ENCODE data around the gene ITIH4.

ITIH4 gene

GRCh38 chr3:52791366-52791765, 39.1 kb downstream of the ITIH4 start:
- H3K79me2 ChIP-seq (ENCODE audit: control insufficient read depth, insufficient read depth, low read length, unreplicated experiment): no peaks in the 10 kb centered on the region
- no peaks in the 10 kb centered on the region for H3K27me3 ChIP-seq (ENCODE audit: insufficient read depth, low read length)
- no peak overlapping the region for H3K4me3 ChIP-seq (ENCODE audit: low read depth, low read length)
- no peak overlapping the region for H2AFZ ChIP-seq (ENCODE audit: low read length, unreplicated experiment)
- H3K27ac ChIP-seq (ENCODE audit: low read depth, low read length): no peak overlapping the region
- no peaks in the 10 kb centered on the region for H3K4me1 ChIP-seq (ENCODE audit: control insufficient read depth, insufficient read depth, low read length, unreplicated experiment)
- H3K36me3 ChIP-seq (ENCODE audit: insufficient read depth, low read length): no peaks in the 10 kb centered on the region

GRCh38 chr3:52790741-52791140, 39.7 kb downstream of the ITIH4 start:
- no peaks in the 10 kb centered on the region for H3K4me1 ChIP-seq (ENCODE audit: control insufficient read depth, insufficient read depth, low read length, unreplicated experiment)
- no peaks in the 10 kb centered on the region for H3K27me3 ChIP-seq (ENCODE audit: insufficient read depth, low read length)
- H3K36me3 ChIP-seq (ENCODE audit: insufficient read depth, low read length): no peaks in the 10 kb centered on the region
- H3K27ac ChIP-seq (ENCODE audit: low read depth, low read length): no peak overlapping the region
- H3K79me2 ChIP-seq (ENCODE audit: control insufficient read depth, insufficient read depth, low read length, unreplicated experiment): no peaks in the 10 kb centered on the region
- no peak overlapping the region for H2AFZ ChIP-seq (ENCODE audit: low read length, unreplicated experiment)
- H3K4me3 ChIP-seq (ENCODE audit: low read depth, low read length): no peak overlapping the region

GRCh38 chr3:52790337-52790736, 40.1 kb downstream of the ITIH4 start:
- H3K27me3 ChIP-seq (ENCODE audit: insufficient read depth, low read length): no peaks in the 10 kb centered on the region
- no peak overlapping the region for H3K27ac ChIP-seq (ENCODE audit: low read depth, low read length)
- H3K4me3 ChIP-seq (ENCODE audit: low read depth, low read length): no peak overlapping the region

GRCh38 chr3:52789746-52790040, 40.8 kb downstream of the ITIH4 start:
- no peaks in the 10 kb centered on the region for H3K36me3 ChIP-seq (ENCODE audit: insufficient read depth, low read length)
- H3K4me1 ChIP-seq (ENCODE audit: control insufficient read depth, insufficient read depth, low read length, unreplicated experiment): no peaks in the 10 kb centered on the region
- H2AFZ ChIP-seq (ENCODE audit: low read length, unreplicated experiment): no peak overlapping the region
- H3K79me2 ChIP-seq (ENCODE audit: control insufficient read depth, insufficient read depth, low read length, unreplicated experiment): no peaks in the 10 kb centered on the region
- H3K27me3 ChIP-seq (ENCODE audit: insufficient read depth, low read length): no peaks in the 10 kb centered on the region
- H3K4me3 ChIP-seq (ENCODE audit: low read depth, low read length): no peak overlapping the region
- H3K27ac ChIP-seq (ENCODE audit: low read depth, low read length): no peak overlapping the region

More at GRCh38 chr3:52790337-52790736, 40.1 kb downstream of the ITIH4 start:
- H2AFZ ChIP-seq (ENCODE audit: low read length, unreplicated experiment): no peak overlapping the region
- no peaks in the 10 kb centered on the region for H3K36me3 ChIP-seq (ENCODE audit: insufficient read depth, low read length)
- H3K79me2 ChIP-seq (ENCODE audit: control insufficient read depth, insufficient read depth, low read length, unreplicated experiment): no peaks in the 10 kb centered on the region
- H3K4me1 ChIP-seq (ENCODE audit: control insufficient read depth, insufficient read depth, low read length, unreplicated experiment): no peaks in the 10 kb centered on the region

GRCh38 chr3:52788890-52789745, 41.4 kb downstream of the ITIH4 start:
- H3K27ac ChIP-seq (ENCODE audit: low read depth, low read length): no peak overlapping the region
- no peaks in the 10 kb centered on the region for H3K36me3 ChIP-seq (ENCODE audit: insufficient read depth, low read length)
- H3K27me3 ChIP-seq (ENCODE audit: insufficient read depth, low read length): no peaks in the 10 kb centered on the region
- no peaks in the 10 kb centered on the region for H3K4me1 ChIP-seq (ENCODE audit: control insufficient read depth, insufficient read depth, low read length, unreplicated experiment)
- no peaks in the 10 kb centered on the region for H3K79me2 ChIP-seq (ENCODE audit: control insufficient read depth, insufficient read depth, low read length, unreplicated experiment)
- no peak overlapping the region for H3K4me3 ChIP-seq (ENCODE audit: low read depth, low read length)
- no peak overlapping the region for H2AFZ ChIP-seq (ENCODE audit: low read length, unreplicated experiment)

GRCh38 chr3:52787672-52788625, 42.5 kb downstream of the ITIH4 start:
- no peak overlapping the region for H3K27ac ChIP-seq (ENCODE audit: low read depth, low read length)
- H3K4me3 ChIP-seq (ENCODE audit: low read depth, low read length): no peak overlapping the region
- H3K27me3 ChIP-seq (ENCODE audit: insufficient read depth, low read length): peaks cover 9% of the 10 kb centered on the region
- H3K79me2 ChIP-seq (ENCODE audit: control insufficient read depth, insufficient read depth, low read length, unreplicated experiment): no peaks in the 10 kb centered on the region
- H2AFZ ChIP-seq (ENCODE audit: low read length, unreplicated experiment): no peak overlapping the region
- no peaks in the 10 kb centered on the region for H3K4me1 ChIP-seq (ENCODE audit: control insufficient read depth, insufficient read depth, low read length, unreplicated experiment)
- no peaks in the 10 kb centered on the region for H3K36me3 ChIP-seq (ENCODE audit: insufficient read depth, low read length)

- H3K79me2 ChIP-seq (ENCODE audit: control insufficient read depth, insufficient read depth, low read length, unreplicated experiment): no peaks in the 10 kb centered on the region
- no peak overlapping the region for H3K27ac ChIP-seq (ENCODE audit: low read depth, low read length)
- no peak overlapping the region for H2AFZ ChIP-seq (ENCODE audit: low read length, unreplicated experiment)
- peaks cover 16% of the 10 kb centered on the region for H3K27me3 ChIP-seq (ENCODE audit: insufficient read depth, low read length)
- H3K4me1 ChIP-seq (ENCODE audit: control insufficient read depth, insufficient read depth, low read length, unreplicated experiment): no peaks in the 10 kb centered on the region
- H3K36me3 ChIP-seq (ENCODE audit: insufficient read depth, low read length): no peaks in the 10 kb centered on the region
- H3K4me3 ChIP-seq (ENCODE audit: low read depth, low read length): no peak overlapping the region
Observed at GRCh38 chr3:52787246-52787645, 43.2 kb downstream of the ITIH4 start.

- Histone ChIP-seq H3K79me2 (ENCODE audit: control insufficient read depth, insufficient read depth, low read length, unreplicated experiment) (no peaks in the 10 kb centered on the region), H3K27ac (ENCODE audit: low read depth, low read length) (no peak overlapping the region), H3K4me1 (ENCODE audit: control insufficient read depth, insufficient read depth, low read length, unreplicated experiment) (no peaks in the 10 kb centered on the region), H3K27me3 (ENCODE audit: insufficient read depth, low read length) (peaks cover 23% of the 10 kb centered on the region), H3K36me3 (ENCODE audit: insufficient read depth, low read length) (no peaks in the 10 kb centered on the region), H2AFZ (ENCODE audit: low read length, unreplicated experiment) (no peak overlapping the region), H3K4me3 (ENCODE audit: low read depth, low read length) (no peak overlapping the region)
Observed at GRCh38 chr3:52786330-52787215, 43.9 kb downstream of the ITIH4 start.

GRCh38 chr3:52784931-52785590, 45.4 kb downstream of the ITIH4 start:
- Histone ChIP-seq H2AFZ (ENCODE audit: low read length, unreplicated experiment) (no peak overlapping the region), H3K27me3 (ENCODE audit: insufficient read depth, low read length) (peaks cover 35% of the 10 kb centered on the region), H3K27ac (ENCODE audit: low read depth, low read length) (no peak overlapping the region), H3K79me2 (ENCODE audit: control insufficient read depth, insufficient read depth, low read length, unreplicated experiment) (no peaks in the 10 kb centered on the region), H3K4me3 (ENCODE audit: low read depth, low read length) (no peak overlapping the region), H3K4me1 (ENCODE audit: control insufficient read depth, insufficient read depth, low read length, unreplicated experiment) (no peaks in the 10 kb centered on the region), H3K36me3 (ENCODE audit: insufficient read depth, low read length) (no peaks in the 10 kb centered on the region)

All from ACC112 (cell line).